Right kidney (tissue), 1 donor: Measurements from ENCODE around the gene BPIFB6.
"Not testable (repeated sequence)": the region's sequence is repeated elsewhere in the genome, so short reads cannot be mapped to it uniquely, and the experiment has no call there.

Source experiments
- DNase-seq: peaks from one replicate; pipeline ENCODE4 v3.0.0-alpha.2; 2016

The BPIFB6 gene

DNA sequence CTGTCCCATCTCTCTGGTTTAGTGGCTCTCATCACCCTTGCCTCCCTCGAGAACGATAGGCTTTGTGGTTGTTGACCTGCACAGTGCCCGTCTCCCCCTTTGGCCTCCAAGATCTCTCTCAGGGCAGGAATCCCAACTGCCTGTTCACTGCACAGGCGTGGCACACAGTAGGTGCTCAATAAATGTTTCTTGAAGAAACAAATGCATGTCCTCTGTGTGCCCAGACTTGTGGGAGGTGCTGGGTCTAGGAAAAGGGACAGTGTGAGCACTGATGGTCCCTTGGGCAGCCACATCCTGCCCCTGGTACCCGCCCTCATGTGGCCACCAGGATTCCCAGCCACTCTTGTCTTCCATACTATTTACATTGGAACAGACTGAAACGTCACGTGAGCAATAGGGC lies 2.6 kb upstream of the BPIFB6 start:
- no peak for DNase-seq

GRCh38 chr20:33030076-33030475 lies 1.4 kb upstream of the BPIFB6 start:
- DNase-seq: no peak

- no peak for DNase-seq
Observed at GRCh38 chr20:33030569-33030968, 879 bp upstream of the BPIFB6 start.

DNA sequence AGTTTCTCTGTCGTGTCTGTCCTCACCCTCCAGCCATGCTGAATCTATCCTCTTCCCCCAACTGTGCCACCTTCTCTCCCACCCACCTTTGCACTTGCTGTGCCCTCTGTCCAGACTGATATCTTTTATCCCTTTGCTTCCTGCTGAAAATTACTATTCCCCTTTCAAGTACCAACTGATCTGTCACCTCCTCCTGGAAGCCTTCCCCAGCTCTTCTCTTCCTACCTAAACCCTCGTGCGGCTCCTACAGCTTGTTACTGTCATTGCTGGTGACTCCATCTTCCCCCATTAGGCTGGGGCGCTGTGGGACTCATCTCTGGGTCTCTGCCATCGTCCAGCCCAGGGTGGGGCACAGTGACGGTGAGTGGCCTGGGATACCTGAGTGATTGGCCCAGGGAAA lies 1.1 kb downstream of the BPIFB6 start:
- no peak for DNase-seq

GRCh38 chr20:33033381-33033780 lies 1.9 kb downstream of the BPIFB6 start:
- DNase-seq: no peak

- no peak for DNase-seq
Observed at GRCh38 chr20:33034115-33034514, 2.7 kb downstream of the BPIFB6 start.

GRCh38 chr20:33034901-33035492 lies 3.5 kb downstream of the BPIFB6 start:
- DNase-seq: no peak

DNA sequence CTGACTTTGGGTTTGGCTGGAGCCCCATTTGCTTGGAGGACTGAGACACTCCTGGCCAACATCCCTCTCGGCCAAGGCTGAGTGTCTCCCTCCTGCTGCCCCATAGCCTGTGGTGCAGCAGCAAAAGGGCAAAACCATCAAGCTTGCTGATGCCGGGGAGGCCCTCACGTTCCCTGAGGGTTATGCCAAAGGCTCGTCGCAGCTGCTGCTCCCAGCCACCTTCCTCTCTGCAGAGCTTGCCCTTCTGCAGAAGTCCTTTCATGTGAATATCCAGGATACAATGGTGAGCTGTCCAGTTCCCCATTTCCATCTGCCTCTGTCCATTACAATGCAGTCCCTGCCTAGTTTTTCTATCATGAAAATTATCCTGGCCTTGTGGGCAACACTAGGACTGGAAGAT lies 6.0 kb downstream of the BPIFB6 start:
- DNase-seq: no peak

DNA sequence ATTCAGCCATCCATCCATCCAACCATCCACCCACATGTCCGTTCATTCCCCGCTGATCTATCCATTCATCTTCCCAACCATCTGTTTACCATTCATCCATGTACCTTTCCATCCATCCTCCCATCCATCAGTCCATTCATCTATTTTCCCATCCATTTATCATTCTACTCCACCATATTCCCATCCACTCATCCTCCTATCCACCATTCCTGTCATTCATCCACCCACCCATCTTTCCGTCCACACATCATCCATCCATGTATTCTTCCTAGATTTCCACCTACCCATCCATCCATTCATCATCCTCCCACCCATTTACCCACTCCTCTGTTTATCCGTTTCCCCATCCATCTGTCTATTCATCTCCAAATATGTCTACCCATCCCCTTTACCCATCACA lies 6.8 kb downstream of the BPIFB6 start:
- DNase-seq: no peak

GRCh38 chr20:33042430-33042829 lies 11.0 kb downstream of the BPIFB6 start:
- no peak for DNase-seq

- no peak for DNase-seq
Observed at GRCh38 chr20:33042983-33043730, 11.7 kb downstream of the BPIFB6 start.

DNA sequence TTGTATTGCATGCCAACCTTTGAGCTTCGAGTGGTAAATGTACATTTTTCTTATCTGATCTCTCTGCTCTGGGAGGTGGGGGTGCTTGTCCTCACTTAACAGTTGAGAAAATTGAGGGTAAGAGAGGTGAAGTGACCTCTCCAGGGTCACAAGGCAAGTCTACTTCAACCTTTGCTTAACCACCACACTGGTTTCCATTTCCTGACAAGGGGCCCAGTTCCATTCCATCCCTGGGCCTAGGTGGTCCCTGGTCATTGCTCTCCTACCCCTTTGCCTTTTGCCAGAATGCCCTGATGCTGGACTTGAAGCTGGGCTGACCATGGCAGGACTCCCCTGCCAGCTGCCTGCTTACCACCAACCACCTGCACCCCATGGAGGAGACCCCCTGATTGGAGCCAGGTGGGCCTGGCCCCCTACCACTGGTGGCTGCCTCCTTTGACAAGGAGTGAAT lies 12.3 kb downstream of the BPIFB6 start:
- no peak for DNase-seq

- DNase-seq: not testable (repeated sequence)
Observed at GRCh38 chr20:33045129-33045721, 13.8 kb downstream of the BPIFB6 start.

DNA sequence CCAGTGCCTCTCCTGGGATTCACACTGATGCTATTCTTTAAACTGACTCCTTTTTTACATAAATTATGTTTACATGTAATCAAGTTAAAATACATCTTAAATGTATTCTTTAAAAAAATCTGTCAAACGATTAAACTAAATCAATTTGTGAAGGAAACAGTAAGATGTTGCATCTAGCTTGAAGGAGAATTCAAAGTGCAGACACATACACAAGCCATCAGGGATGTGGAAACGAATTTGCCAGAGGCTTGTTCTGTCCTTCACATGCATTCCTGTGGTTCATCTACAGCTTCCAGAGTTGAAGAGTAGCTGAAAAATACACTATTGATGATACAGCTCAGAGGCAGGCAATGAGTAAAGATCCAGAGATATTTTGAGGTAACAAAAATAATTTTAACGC lies 15.0 kb downstream of the BPIFB6 start:
- no peak for DNase-seq

DNA sequence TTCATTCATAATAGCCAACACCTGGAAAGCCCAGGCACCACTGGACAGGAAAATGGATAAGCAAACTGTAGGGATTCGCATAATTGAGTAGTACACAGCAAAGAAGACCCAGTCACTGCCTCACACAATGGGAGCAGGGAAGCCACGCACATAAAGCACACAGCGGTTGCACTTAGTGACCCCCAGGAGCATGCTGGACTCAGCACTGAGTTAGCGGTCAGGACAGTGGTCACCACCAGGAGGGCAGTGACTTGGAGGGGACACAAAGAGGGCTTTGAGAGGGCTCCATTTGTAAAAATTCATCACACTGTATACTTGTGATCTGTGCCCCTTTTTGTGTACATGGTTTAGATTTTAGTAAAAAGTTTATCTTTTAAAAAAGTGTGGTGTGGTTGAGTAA lies 19.9 kb downstream of the BPIFB6 start:
- no peak for DNase-seq

GRCh38 chr20:33053291-33054106 lies 22.1 kb downstream of the BPIFB6 start, which contains the start of gene BPIFB3:
BPIFB3 (plus strand) TSS chr20:33053903; CDS start chr20:33055436, 1,533 bp downstream.
- DNase-seq: no peak

- DNase-seq: no peak
Observed at GRCh38 chr20:33054381-33054780, 22.9 kb downstream of the BPIFB6 start.

- DNase-seq: no peak
Observed at GRCh38 chr20:33054791-33055190, 23.3 kb downstream of the BPIFB6 start.

GRCh38 chr20:33059136-33059535 lies 27.7 kb downstream of the BPIFB6 start:
- DNase-seq: no peak

DNA sequence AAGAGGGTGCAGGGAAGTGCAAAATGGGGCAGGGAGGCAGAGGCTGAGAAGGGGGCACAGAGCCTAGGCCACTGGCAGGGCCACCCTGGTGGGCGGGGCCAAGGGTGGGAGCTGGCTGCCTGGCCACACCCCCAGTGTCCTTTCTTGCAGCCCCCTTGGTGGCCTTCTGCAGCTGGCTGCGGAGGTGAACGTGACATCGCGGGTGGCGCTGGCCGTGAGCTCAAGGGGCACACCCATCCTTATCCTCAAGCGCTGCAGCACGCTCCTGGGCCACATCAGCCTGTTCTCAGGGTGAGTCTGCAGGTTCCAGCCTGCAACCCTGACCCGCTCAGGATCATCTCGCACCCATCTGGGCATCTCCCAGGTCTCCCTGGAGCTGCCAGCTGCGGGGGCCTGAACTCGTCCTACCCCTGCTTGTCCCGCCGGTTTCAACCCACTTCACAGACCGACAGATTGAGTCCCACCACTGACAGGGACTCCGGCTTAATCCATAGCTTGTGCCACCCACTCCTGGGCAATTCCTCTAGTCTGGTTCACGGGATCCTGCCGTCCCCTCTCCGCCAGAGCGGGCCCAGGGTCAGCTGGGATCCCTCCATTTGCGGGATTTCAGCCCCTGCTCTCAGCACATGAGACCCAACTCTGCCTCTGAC lies 28.4 kb downstream of the BPIFB6 start:
- no peak for DNase-seq

GRCh38 chr20:33061658-33062028 lies 30.2 kb downstream of the BPIFB6 start:
- DNase-seq: no peak

DNA sequence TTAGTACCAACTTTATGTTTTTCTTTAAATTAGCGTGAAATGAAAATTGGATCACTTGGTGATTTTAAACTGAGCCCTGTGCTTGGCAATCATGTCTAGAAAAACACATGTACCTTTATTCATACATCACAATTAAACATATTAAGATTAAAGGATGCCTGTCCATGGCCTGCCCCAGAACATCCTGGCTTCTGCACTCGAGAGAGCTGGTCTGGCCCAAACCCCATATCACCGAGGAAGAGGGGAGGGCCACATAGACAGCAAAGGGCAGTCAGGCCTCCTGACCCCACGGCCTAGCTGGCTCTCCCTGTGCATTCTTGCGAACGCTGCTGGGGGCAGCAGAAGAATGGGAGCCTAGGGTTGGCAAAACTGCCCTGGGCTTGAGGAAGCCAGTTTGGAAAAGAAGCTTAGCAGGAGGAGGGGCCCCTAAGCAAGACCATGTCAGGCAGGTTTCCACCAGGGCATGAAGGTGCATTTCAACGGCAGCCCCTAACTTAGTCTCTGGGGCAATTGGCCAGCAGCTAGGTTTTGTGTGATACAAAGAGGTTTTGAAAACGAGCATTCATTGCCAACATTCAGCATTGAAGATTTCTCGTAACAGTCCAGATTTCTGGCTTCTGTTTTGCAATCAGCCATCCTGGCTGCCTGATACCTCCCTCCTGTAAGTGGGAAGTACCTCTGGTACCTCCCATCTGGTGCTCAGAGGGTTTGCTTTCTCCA lies 30.8 kb downstream of the BPIFB6 start:
- DNase-seq: no peak
